Adrenal gland (tissue), 12 donors: ENCODE data around the gene ELP1. TPM values are rescaled to one million over a fixed set of nuclear protein-coding genes. Genes with fewer than 3 reads are reported as not detected.

ENCODE experiments used
- DNase-seq, 7 donors: peaks; one replicate each; pipeline ENCODE4 v3.0.0-alpha.2; 2019 to 2020
- H3K27ac ChIP-seq, 5 donors: fragments of 200-600 bp; sonication (generic) in 4 of 5; 1 replicate in 3 of 5; 2 replicates in 2 of 5; pipeline versions ENCODE4 v1.5.1 to v1.8.0; 2016 to 2020; ENCODE audit warnings: mild to moderate bottlenecking in 1 of 5
- H3K27me3 ChIP-seq: fragments of 200-600 bp; 2 replicates; pipeline ENCODE4 v1.8.0; 2021
- H3K36me3 ChIP-seq, 2 donors: fragments of 200-600 bp; replicated peaks in 1 of 2; 1 replicate in 1 of 2; 2 replicates in 1 of 2; pipeline versions ENCODE4 v1.5.1 to v1.8.0; 2018 to 2022
- H3K4me1 ChIP-seq, 2 donors: fragments of 200-600 bp; replicated peaks in 1 of 2; 1 replicate in 1 of 2; 2 replicates in 1 of 2; pipeline versions ENCODE4 v1.5.1 to v1.8.0; 2018 to 2021
- H3K4me3 ChIP-seq, 4 donors: fragments of 200-600 bp; sonication (generic) in 3 of 4; one replicate each; pipeline ENCODE4 v1.5.1; 2016 to 2018
- H3K9me3 ChIP-seq, 3 donors: fragments of 200-600 bp; sonication (generic) in 1 of 3; replicated peaks in 1 of 3; 1 replicate in 2 of 3; 2 replicates in 1 of 3; pipeline versions ENCODE4 v1.5.1 to v1.8.0; 2016 to 2021
- POLR2A ChIP-seq, 2 donors: fragments of 450-650 bp; IDR thresholded peaks; one replicate each; pipeline ENCODE4 v1.6.1; 2017; ENCODE audit warnings: antibody characterized with exemption in 2 of 2, mild to moderate bottlenecking in 2 of 2, moderate library complexity in 1 of 2
- WGBS, 4 donors: extraction: QIAGEN DNeasy Blood & Tissue Kit in 2 of 4; methylation state at CpG; one replicate each; pipeline versions ENCODE4 v1.1.5 to v1.1.7; 2013 to 2017; 5-methylcytosine and 5-hydroxymethylcytosine counted together
- intact Hi-C, 2 donors: fragments of 100-400 bp; cut with DNase I; formaldehyde crosslinking; loops; one replicate each; pipeline versions ENCODE4 v1.14.1 to v1.15.0; 2022 to 2023
- polyA plus RNA-seq, 3 donors: library from polyadenylated mRNA; stranded (reverse); fragments of 200-250 nt in 2 of 3; fragments of 350-450 nt in 1 of 3; fragmentation: Illumina TruSeq in 1 of 3; extraction: RNeasy Lipid Tissue Mini Kit (QIAGEN cat#74804) in 1 of 3; gene quantifications; one replicate each; pipeline ENCODE4 v1.2.3, GENCODE V29; 2013 to 2014
- total RNA-seq, 9 donors: library from RNA; depleted of rRNA in 4 of 9; stranded (reverse); fragments of >200 nt in 4 of 9; fragments of 120-200 nt in 1 of 9; fragmentation: NEBNext Ultra II Directional in 1 of 9; extraction: Animal tissue kit (Norgen Biotek cat#: 25700) in 1 of 9; gene quantifications; one replicate each; pipeline versions ENCODE4 v1.1.0 to v1.2.4, GENCODE V29; 2013 to 2023
- TF ChIP-seq, protein P1 (sequence below), 6 experiments: fragments of 450-650 bp in 4 of 6; fragments of 200-600 bp in 2 of 6; sonication (generic) in 1 of 6; IDR thresholded peaks; 1 replicate in 5 of 6; 2 replicates in 1 of 6; pipeline versions ENCODE4 v1.5.1 to v1.8.0; 2016 to 2021; ENCODE audit warnings: antibody characterized with exemption in 6 of 6, mild to moderate bottlenecking in 2 of 6, moderate library complexity in 1 of 6
- donor health status: healthy with polysubstance abuse.
- donor health status: Bipolar disorder and iron deficiency.
- donor health status: DM: yes; HTN: yes; CAD: no.
- donor health status: DM: no; HTN: no; CAD: no.
- donor health status: DM: no; HTN: no; CAD: no.
- donor health status: DM: yes; HTN: yes; CAD: no.

ELP1 gene
- total and polyA plus RNA-seq, 12 donors, result 54.3 to 768 (median 147) TPM

- H3K4me1 ChIP-seq, result peaks cover 0 to 5% of the 10 kb centered on the region in 2 donors
Measured at GRCh38 chr9:108865037-108865436, 68.9 kb downstream of the ELP1 start.

GRCh38 chr9:108864446-108864845 is 69.5 kb downstream of the ELP1 start:
- Histone ChIP-seq H3K4me3 (no peak overlapping the region), H3K27ac (peak overlapping the region in 1 of 5 donors; percentile 10), H3K36me3 (peaks cover 0 to 18% of the 10 kb centered on the region in 2 donors), H3K9me3 (no peaks in the 10 kb centered on the region), H3K27me3 (no peaks in the 10 kb centered on the region), H3K4me1 (peaks cover 0 to 5% of the 10 kb centered on the region in 2 donors)
- 86 to 98% (median 93%) methylated on average over 3 of the region's 3 CpGs for WGBS, 4 donors
- intact Hi-C loops, result no loop called here
- TF ChIP-seq, protein P1, sequence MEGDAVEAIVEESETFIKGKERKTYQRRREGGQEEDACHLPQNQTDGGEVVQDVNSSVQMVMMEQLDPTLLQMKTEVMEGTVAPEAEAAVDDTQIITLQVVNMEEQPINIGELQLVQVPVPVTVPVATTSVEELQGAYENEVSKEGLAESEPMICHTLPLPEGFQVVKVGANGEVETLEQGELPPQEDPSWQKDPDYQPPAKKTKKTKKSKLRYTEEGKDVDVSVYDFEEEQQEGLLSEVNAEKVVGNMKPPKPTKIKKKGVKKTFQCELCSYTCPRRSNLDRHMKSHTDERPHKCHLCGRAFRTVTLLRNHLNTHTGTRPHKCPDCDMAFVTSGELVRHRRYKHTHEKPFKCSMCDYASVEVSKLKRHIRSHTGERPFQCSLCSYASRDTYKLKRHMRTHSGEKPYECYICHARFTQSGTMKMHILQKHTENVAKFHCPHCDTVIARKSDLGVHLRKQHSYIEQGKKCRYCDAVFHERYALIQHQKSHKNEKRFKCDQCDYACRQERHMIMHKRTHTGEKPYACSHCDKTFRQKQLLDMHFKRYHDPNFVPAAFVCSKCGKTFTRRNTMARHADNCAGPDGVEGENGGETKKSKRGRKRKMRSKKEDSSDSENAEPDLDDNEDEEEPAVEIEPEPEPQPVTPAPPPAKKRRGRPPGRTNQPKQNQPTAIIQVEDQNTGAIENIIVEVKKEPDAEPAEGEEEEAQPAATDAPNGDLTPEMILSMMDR (IDR thresholded peaks at IDR 0.05), result no peak
- TF ChIP-seq POLR2A (IDR thresholded peaks at IDR 0.05), result no peak
- DNase-seq, result no peak

More at GRCh38 chr9:108865037-108865436, 68.9 kb downstream of the ELP1 start:
- Histone ChIP-seq H3K9me3 (no peaks in the 10 kb centered on the region), H3K4me3 (no peak overlapping the region), H3K27me3 (no peaks in the 10 kb centered on the region), H3K36me3 (peaks cover 0 to 24% of the 10 kb centered on the region in 2 donors), H3K27ac (peak overlapping the region in 1 of 5 donors; percentile 10)
- no peak for TF ChIP-seq POLR2A (IDR thresholded peaks at IDR 0.05)
- TF ChIP-seq, protein P1 (IDR thresholded peaks at IDR 0.05), result no peak
- 54 to 69% (median 67%) methylated on average over 4 of the region's 4 CpGs for WGBS, 4 donors
- DNase-seq, result peak; percentile 61 to 85 (median 76)
- intact Hi-C loops, result no loop called here

- Histone ChIP-seq H3K36me3 (peaks cover 0 to 13% of the 10 kb centered on the region in 2 donors), H3K4me3 (no peak overlapping the region), H3K27me3 (no peaks in the 10 kb centered on the region), H3K27ac (no peak overlapping the region), H3K9me3 (no peaks in the 10 kb centered on the region), H3K4me1 (peaks cover 0 to 5% of the 10 kb centered on the region in 2 donors)
- intact Hi-C loops, result no loop called here
- 87 to 96% (median 92%) methylated on average over 3 of the region's 3 CpGs for WGBS, 4 donors
- no peak for DNase-seq
- TF ChIP-seq, protein P1 (IDR thresholded peaks at IDR 0.05), result no peak
- TF ChIP-seq POLR2A (IDR thresholded peaks at IDR 0.05), result no peak
Measured at GRCh38 chr9:108863891-108864290, 70.0 kb downstream of the ELP1 start.

- intact Hi-C loops, result no loop called here
- Histone ChIP-seq H3K4me3 (no peak within 1 kb of the TSS), H3K27ac (no peak within 1 kb of the TSS), H3K9me3 (no peaks in the 10 kb centered on the region), H3K4me1 (peaks cover 0 to 5% of the 10 kb centered on the region in 2 donors), H3K36me3 (no peaks in the 10 kb centered on the region), H3K27me3 (no peaks in the 10 kb centered on the region)
- no peak for DNase-seq
- TF ChIP-seq, protein P1 (IDR thresholded peaks at IDR 0.05), result no peak
- TF ChIP-seq POLR2A (IDR thresholded peaks at IDR 0.05), result no peak
- 94 to 100% (median 96%) methylated on average over 3 of the region's 3 CpGs for WGBS, 4 donors
Measured at GRCh38 chr9:108861997-108862396, 71.9 kb downstream of the ELP1 start, which contains the start of gene ACTL7A. ACTL7A (plus strand) TSS chr9:108862266; CDS start chr9:108862323, 57 bp downstream.
